NCI-H2227 treated with DMSO at 0.1 percent for 48 hours (cell line): ENCODE results near the gene NMT2.

Source experiments
- DNase-seq: peaks from one replicate; lab custom pipeline; 2025; lab: John Stamatoyannopoulos, UW

The NMT2 gene

DNA sequence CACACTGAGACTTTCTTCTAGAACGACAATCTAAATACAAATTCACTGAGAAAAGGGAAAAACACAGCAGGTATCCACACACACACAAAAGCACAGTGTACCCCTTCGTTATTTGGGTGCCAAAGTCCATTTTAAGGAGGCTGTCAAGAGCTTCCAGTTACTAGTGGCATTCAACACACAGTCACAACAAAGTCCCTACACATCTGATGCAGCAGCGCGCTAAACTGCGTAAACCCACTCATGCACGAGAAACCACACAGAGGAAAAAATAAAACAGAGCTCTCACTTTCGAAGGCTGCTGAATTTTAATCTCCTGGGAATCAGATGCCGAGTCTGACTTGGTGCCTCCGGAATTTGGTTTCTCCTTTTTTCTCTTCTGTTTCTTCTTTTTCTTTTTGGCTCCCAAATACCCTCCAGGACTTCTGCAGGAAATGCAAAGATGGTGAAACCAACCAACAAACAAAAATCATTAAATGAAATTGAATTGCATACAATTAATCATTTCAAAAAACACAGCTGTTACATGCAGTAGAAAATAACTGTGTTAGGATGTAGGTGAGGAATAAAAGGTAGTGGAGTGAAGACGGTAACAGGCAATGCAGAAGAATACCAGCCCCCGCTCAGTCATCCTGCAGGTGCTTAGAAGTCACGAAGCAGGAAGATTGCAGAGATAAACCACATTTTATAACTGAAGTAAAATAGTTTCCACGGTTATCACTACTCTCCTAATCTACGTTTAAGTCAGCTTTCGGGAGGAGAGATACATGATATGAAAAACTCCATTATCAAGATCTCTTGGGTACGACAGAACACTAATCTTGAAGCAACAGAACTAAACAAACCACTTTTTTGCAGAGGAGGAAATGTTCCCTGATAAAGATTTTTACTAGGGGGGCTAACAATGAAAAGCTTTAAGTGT, 27.1 kb downstream of the NMT2 start:
- DNase-seq, result no peak

- no peak for DNase-seq
These were observed 27.8 kb downstream of the NMT2 start for GRCh38 chr10:15140698-15141097.

DNA sequence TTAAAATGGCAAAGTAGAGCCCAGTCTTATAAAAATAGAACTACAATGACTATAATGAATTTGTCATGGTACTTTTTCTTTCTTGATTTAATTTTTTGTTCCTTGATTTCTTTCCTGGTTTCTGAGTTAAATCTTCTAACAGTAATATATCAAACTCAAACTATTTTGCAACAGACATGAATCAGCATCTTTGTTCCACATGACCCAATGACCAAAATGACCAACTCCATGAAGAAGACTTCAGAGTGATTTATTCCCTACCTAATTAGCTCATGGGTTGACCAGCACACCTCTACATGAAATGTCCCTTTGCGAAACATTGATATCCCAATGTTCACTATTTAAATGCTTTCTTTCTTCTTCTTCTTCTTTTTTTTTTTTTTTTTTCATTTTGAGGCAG, 30.9 kb downstream of the NMT2 start:
- DNase-seq, result no peak

DNA sequence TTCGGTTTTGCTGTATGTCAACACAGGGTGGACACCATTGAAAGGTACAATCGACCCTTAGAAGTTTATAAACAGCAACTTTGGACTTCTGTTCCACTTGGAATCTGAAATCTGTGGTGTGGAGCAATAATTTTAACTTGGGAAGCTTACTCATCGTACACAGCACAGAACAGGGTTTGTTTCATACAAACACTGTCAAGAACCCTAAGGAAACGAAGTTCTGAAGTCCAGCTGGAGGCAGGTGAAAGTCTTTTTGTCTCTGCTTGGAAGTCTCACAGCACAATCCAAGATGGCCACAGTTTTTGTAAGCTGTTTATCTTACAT, 31.5 kb downstream of the NMT2 start:
- DNase-seq, result no peak

DNA sequence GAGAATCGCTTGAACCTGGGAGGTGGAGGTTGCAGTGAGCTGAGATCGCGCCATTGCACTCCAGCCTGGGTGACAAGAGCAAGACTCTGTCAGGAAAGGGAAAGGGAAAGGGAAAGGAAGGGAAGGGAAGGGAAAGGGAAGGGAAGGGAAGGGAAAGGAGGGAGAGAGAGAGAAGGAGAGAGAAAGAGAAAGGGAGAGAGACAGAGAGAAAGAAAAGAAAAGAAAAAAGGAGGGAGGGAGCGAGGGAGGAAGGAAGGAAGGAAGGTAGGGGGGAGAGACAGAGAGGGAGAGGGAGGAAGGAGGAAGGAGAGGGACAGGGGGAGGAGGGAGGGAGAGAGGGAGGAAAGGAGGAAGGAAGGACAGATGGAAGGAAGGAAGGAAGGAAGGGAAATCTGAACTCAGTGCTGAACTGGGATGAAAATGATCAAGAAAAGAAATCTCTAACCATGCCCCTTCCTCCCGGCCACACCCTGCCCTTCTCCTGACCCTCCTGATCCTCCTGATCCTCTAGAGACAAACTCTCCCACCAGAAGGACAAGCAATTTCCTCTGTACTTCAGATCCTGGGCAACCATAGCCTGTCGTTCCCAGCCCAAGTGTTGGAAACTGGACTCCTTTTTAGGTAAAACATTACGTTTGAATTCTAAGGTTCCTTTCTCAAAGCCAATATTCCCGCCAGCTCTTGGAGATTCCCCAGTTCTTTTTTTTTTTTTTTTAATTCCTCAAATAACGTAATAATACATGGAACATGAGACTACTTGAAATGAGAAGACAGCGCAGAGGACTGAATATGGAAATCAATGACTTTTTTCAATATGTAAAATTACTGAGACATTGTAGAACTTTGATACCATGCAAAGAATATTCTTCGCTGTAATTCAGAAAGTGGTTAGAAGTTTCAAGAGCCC, 32.1 kb downstream of the NMT2 start:
- DNase-seq, result no peak

DNA sequence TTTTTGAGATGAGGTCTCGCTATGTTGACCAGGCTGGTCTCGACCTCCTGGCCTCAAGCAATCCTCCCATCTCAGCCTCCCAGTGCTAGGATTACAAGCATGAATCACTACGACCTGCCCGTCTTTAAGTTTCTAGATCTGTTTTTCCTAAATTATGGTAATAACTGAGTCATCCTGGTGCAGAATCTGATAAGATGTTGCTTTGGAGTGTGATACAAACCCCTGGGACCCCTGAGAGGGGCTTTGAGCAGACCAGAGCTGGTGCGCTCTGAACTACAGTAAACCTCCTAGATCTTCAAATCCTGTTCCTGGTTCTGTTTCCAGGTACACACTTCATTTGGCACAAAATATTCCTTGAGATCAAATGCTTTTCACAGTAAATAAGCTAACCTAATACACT, 37.2 kb downstream of the NMT2 start:
- no peak for DNase-seq

- no peak for DNase-seq
These were observed 43.6 kb downstream of the NMT2 start for GRCh38 chr10:15124908-15125307.

DNA sequence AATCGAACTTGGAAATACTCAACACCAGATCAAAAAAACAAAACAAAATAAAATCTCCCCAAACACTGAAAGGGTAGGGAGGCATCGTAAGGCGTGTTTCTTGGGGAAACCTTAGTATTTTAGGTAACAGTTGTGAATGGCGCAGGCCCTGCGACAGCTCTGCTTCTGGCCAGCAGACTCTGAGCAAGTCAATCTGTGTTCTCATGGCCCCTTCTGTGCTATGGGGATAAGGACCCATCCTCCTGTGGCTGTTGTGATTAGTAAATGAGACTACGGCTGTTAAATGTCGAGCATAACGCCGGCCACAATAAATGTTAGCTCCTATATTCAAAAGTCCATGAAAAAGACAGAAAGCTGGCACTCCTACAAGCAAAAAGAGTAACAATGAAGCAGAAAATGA, 44.3 kb downstream of the NMT2 start:
- DNase-seq, result no peak

DNA sequence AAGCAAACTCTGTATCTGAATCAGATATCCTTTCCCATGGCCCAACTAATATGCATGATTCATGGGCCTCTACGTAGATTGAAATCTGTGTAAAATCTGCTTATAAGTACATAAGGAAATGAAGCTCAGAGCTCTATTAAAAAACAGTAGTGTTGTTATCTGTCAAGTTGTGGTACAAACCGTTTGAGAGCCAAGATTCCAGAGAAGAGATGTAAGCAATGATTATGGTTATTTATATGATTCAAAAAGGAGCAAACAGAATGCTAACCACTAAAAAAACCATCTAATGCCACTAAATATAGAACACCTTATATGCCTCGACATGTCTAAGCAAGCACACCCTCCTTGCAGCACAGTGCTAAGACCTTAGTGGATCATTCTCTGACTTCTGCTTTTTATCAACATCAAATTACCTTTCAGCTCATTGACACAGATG, 44.7 kb downstream of the NMT2 start:
- DNase-seq, result no peak

- DNase-seq, result no peak
These were observed 45.9 kb downstream of the NMT2 start for GRCh38 chr10:15122477-15123030.

- no peak for DNase-seq
These were observed 46.8 kb downstream of the NMT2 start for GRCh38 chr10:15121707-15122106.

DNA sequence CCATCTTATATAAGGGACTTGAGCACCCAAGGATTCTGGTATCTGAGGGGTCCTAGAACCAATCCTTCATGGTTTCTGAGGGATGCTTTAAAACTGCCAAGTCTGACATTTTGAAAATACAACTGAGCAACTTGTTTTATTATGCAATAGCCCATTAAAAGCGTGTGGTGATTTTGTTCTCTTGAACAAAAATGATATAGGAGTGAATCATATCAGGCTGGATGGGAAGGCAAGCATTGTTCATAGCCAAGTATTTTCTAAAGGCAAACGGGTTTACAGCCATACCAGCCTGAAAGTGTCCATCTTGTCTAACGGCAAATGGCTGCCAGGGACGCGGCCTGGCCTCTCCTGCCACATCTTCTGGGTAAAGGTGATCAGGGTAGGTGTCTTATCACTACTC, 48.0 kb downstream of the NMT2 start:
- no peak for DNase-seq

GRCh38 chr10:15118615-15119014, 49.9 kb downstream of the NMT2 start:
- no peak for DNase-seq

- no peak for DNase-seq
These were observed 52.3 kb downstream of the NMT2 start for GRCh38 chr10:15116225-15116624.

DNA sequence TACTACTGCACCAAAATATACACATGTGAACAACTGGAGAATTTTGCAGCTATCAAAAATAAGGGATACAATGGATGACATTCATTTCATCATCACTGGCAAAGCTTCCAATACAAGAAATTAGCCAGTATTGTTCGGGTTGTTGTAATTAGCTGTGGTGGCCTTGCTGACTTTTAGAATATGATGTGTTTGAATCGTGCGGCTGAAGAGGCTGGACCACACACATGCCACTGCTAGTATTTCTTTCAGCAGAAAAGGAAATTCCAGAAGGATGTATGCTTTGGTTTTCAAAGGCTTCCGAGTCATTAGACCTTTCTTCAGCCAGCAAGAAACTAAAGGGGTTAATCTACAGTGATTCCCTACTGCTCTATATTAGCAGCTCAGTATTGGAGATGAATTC, 54.7 kb downstream of the NMT2 start:
- no peak for DNase-seq

DNA sequence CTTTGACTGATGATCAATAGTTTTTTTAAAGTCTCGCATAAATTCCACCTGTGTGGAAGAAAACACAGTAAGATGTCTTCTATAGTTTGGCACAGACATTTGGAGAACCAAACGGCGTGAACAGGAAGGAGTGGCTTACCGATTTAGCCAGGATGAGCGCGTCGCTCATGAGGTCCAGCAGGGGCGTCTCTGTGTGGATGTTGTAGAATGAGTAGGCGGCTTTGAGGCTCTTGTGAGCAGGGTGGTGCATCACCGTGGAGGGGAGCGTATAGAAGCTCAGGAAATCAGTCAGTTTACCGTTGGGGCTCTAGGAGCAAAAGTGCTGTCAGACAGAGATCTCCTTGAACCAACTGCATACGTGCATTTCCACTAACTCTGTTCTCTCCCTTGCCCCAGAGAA, 55.8 kb downstream of the NMT2 start:
- no peak for DNase-seq

DNA sequence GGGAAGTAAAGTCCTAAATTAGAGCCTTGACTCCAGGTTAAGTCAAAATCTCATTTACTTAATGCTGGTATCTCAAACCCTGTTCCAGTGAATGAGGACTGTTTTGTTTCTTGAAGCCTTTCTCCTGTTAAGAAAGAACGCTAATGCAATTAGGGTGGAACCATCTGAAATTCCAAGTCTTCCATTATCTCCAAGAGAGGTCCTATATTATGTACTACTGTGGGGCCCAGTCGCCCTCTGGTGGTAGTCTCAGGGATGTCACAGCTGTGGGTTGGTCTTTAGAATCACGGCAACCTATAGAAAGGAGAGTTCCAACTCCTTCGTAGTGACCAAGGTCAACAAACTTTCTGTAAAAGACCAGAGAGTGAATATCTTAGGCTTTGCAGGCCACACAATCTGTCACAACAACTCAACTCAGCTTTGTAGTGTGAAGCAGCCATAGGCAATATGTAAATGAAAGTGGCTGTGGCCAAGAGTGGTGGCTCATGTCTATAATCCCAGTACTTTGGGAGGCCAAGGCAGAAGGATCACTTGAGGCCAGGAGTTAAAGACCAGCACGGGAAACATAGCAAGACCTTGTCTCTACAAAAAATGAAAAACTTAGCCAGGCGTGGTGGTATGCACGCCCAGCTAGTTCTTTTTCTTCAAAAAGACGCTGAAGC, 62.0 kb downstream of the NMT2 start:
- DNase-seq, result peak; percentile 52

DNA sequence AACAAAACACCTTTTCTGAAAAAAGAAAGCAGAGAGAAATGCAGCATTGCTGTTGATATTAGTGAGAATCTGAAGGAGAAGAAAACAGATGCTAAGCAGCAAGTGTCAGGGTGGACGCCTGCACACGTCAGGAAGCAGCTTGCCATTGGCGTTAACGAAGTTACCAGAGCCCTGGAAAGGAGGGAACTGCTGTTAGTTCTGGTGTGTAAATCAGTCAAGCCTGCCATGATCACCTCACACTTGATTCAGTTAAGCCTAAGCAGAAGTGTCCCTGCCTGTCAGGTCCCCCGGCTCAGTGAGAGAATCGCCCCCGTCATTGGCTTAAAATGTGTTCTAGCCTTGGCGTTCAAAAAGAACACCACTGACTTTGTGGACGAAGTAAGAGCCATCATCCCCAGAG, 65.0 kb downstream of the NMT2 start:
- no peak for DNase-seq

- DNase-seq, result no peak
These were observed 68.6 kb downstream of the NMT2 start for GRCh38 chr10:15099886-15100285.

DNA sequence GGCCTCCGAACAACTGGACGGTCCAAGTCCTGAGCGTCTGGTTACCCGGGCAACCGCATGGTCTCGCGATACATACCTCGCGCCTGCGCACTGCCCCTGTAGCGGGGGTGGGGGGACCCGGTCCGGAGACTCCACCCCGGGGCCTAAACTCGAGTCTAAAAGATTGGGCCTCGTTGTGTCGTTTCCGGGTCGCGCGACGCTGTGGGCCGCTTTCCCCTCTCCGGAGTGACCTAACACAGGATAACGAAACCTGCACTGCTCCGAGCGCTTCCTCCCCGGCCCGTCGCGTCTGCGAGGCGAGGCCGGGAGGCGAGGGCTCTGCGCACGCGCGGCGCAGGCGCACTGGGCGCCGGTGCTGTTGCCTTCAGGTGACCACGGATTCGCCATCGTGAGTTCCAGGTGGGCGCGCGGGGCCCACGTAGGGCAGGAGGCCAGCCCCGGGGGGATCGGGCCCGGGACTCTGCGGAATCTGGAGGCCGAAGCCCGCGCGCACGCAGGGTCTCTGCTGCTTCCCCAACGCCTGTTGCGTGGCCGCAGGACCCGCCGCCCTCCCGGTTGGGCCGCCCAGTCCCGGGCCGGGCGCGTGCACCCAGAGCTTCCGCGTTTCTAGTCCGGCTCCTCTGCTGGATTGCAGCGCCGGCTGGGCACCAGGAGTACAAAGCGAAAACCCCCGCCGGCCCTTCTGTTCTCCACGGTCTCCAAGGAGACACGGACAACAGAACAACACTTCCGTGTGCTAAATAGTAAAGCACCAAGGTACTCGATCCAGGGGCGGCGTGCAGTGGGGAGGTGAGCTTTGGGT, 71.3 kb downstream of the NMT2 start, which contains the start of gene RPP38:
TSS of gene RPP38 (plus strand) at position 345 of the 802 bp plus-strand sequence. CDS start 5,960 bp downstream, outside the sequence.
- DNase-seq, result peak; percentile 96

DNA sequence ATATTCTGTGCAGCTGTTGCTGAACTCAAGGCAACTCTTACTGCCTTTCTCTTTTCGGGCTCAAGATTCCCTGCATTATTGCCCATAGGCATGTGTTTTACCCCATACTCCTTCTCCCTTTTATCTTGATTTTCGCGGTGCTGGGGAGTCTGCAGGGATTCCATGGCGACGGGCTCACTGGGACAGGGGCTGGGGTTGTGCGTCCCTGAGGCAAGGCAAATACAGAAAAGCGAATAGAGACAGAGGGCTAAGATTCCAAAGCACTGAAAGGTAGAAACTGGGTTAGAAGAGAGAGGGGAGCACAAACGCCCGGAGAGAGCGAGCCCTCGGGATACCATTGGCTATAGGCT, 71.9 kb downstream of the NMT2 start:
- DNase-seq, result no peak
